PC-3 (cell line): ENCODE data around the gene EIF4E. TPM values are rescaled to one million over a fixed set of nuclear protein-coding genes. Genes with fewer than 3 reads are reported as not detected.
"Not testable (repeated sequence)": the region's sequence is repeated elsewhere in the genome, so short reads cannot be mapped to it uniquely, and the experiment has no call there.

ENCODE experiments used
- ATAC-seq: fragments of 200-7000 bp; cut with Tn5 transposase; 2 replicates; pipeline ENCODE4 v1.9.1; 2020; ENCODE audit warnings: mild to moderate bottlenecking, moderate library complexity
- BruUV-seq: library from RNA; stranded (reverse); fragments of 400-500 nt; replicated peaks from 2 replicates; lab custom pipeline; 2021; lab: Mats Ljungman, UMichigan
- CTCF ChIA-PET: fragments of 300-600 bp; sonication (Branson Sonifier 250); formaldehyde crosslinking; loops from one replicate; lab custom pipeline; 2022; ENCODE audit warnings: antibody characterized with exemption; lab: Charles Lee
- POLR2A ChIA-PET: fragments of 300-600 bp; sonication (Branson Sonifier 250); formaldehyde crosslinking; loops from one replicate; lab custom pipeline; 2022; ENCODE audit warnings: antibody characterized with exemption; ENCODE audit not compliant: unreplicated experiment; lab: Charles Lee
- DNase-seq: peaks from one replicate; pipeline ENCODE4 v3.0.0-alpha.2; 2015
- H2AFZ ChIP-seq: fragments of 300-600 bp; sonication (generic); 2 replicates; pipeline ENCODE4 v1.6.0; 2016; ENCODE audit warnings: antibody characterized with exemption, low read length
- H3F3A ChIP-seq: fragments of 300-600 bp; sonication (generic); one replicate; pipeline ENCODE4 v1.6.0; 2017; ENCODE audit warnings: antibody characterized with exemption, low read length, control low read depth, mild to moderate bottlenecking; ENCODE audit not compliant: unreplicated experiment
- H3K27ac ChIP-seq: fragments of 300-600 bp; sonication (generic); 2 replicates; pipeline ENCODE4 v1.5.1; 2016; ENCODE audit warnings: mild to moderate bottlenecking, low read length
- H3K27me3 ChIP-seq: fragments of 300-600 bp; sonication (generic); 2 replicates; pipeline ENCODE4 v1.6.1; 2016; ENCODE audit warnings: low read length, mixed read lengths
- H3K36me3 ChIP-seq: fragments of 300-600 bp; sonication (generic); 2 replicates; pipeline ENCODE4 v1.6.1; 2016; ENCODE audit warnings: low read depth, mixed run types, low read length, mixed read lengths
- H3K4me1 ChIP-seq: fragments of 300-600 bp; sonication (generic); 2 replicates; pipeline ENCODE4 v1.5.1; 2016; ENCODE audit warnings: low read length; ENCODE audit not compliant: insufficient read depth
- H3K4me2 ChIP-seq: fragments of 300-600 bp; sonication (generic); 2 replicates; pipeline ENCODE4 v1.6.0; 2016; ENCODE audit warnings: low read length
- H3K4me3 ChIP-seq: fragments of 300-600 bp; sonication (generic); 2 replicates; pipeline ENCODE4 v1.5.1; 2016; ENCODE audit warnings: mild to moderate bottlenecking, low read length, mixed read lengths
- H3K79me2 ChIP-seq: fragments of 300-600 bp; sonication (generic); 2 replicates; pipeline ENCODE4 v1.6.1; 2017; ENCODE audit warnings: low read length, mixed read lengths
- H3K9ac ChIP-seq: fragments of 300-600 bp; sonication (generic); 2 replicates; pipeline ENCODE4 v1.6.0; 2016; ENCODE audit warnings: mild to moderate bottlenecking, low read length
- H3K9me2 ChIP-seq: fragments of 300-600 bp; sonication (generic); replicated peaks from 2 replicates; pipeline ENCODE4 v1.6.1; 2016; ENCODE audit warnings: mixed run types, low read length, mixed read lengths
- H3K9me3 ChIP-seq: fragments of 300-600 bp; sonication (generic); 2 replicates; pipeline ENCODE4 v1.6.1; 2016; ENCODE audit warnings: low read length, mixed read lengths
- H4K20me1 ChIP-seq: fragments of 300-600 bp; sonication (generic); 2 replicates; pipeline ENCODE4 v1.6.1; 2016; ENCODE audit warnings: low read length, mixed read lengths
- CTCF ChIP-seq: fragments of 300-600 bp; sonication (generic); conservative IDR thresholded peaks from 2 replicates; pipeline ENCODE4 v1.5.1; 2017; ENCODE audit warnings: antibody characterized with exemption, low read depth, mild to moderate bottlenecking, low read length
- EZH2 ChIP-seq: fragments of 300-600 bp; sonication (generic); IDR thresholded peaks from one replicate; pipeline ENCODE4 v1.6.1; 2017; ENCODE audit warnings: antibody characterized with exemption, mild to moderate bottlenecking, low read length; ENCODE audit not compliant: unreplicated experiment
- EZH2phosphoT487 ChIP-seq: fragments of 300-600 bp; sonication (generic); IDR thresholded peaks from 2 replicates; pipeline ENCODE4 v1.6.1; 2018; ENCODE audit warnings: mild to moderate bottlenecking, antibody characterized with exemption, low read length, borderline replicate concordance
- intact Hi-C: fragments of 100-400 bp; cut with micrococcal nuclease; formaldehyde crosslinking; loops from 2 replicates; pipeline ENCODE4 v1.9.0; 2023
- total RNA-seq: library from RNA; depleted of rRNA; stranded (reverse); fragments of >200 nt; gene quantifications from 2 replicates; pipeline ENCODE4 v1.2.3, GENCODE V29; 2014

Gene EIF4E
- total RNA-seq, 1 experiment from 2014 or later = 134 TPM

GRCh38 chr4:98890702-98891455 is 38.1 kb downstream of the EIF4E start:
- Histone ChIP-seq H3K9me2 (no peaks in the 10 kb centered on the region), H3K4me2 (no peak overlapping the region), H3K4me1 (no peaks in the 10 kb centered on the region), H3K27me3 (no peaks in the 10 kb centered on the region), H2AFZ (no peak overlapping the region), H4K20me1 (0 out of 2 replicates have a peak, but pooled peaks cover 5% of the 10 kb centered on the region), H3K9ac (no peak overlapping the region), H3K27ac (no peak overlapping the region), H3F3A (no peaks in the 10 kb centered on the region), H3K4me3 (no peak overlapping the region), H3K79me2 (peaks cover 46% of the 10 kb centered on the region), H3K9me3 (no peaks in the 10 kb centered on the region), H3K36me3 (peaks cover 58% of the 10 kb centered on the region)
- ChIA-PET CTCF (no interaction called here), POLR2A (no interaction called here)
- BruUV-seq = no TSS peak
- ATAC-seq = no peak
- TF ChIP-seq EZH2 (no peak), EZH2phosphoT487 (no peak), CTCF (no peak)
- no peak for DNase-seq
- intact Hi-C loops = no loop called here

- ChIA-PET POLR2A (no interaction called here), CTCF (no interaction called here)
- BruUV-seq = no TSS peak
- DNase-seq (no peak), ATAC-seq (no peak)
- peaks cover 59% of the 10 kb centered on the region for H3K36me3 ChIP-seq
- H3K27ac ChIP-seq = no peak overlapping the region
- H3K4me1 ChIP-seq = no peaks in the 10 kb centered on the region
- no peak overlapping the region for H2AFZ ChIP-seq
- no peaks in the 10 kb centered on the region for H3K27me3 ChIP-seq
- H3F3A ChIP-seq = no peaks in the 10 kb centered on the region
- no peak overlapping the region for H3K4me2 ChIP-seq
- H3K79me2 ChIP-seq = peaks cover 22% of the 10 kb centered on the region
- no peak overlapping the region for H3K4me3 ChIP-seq
- no peak overlapping the region for H3K9ac ChIP-seq
- no peak for TF ChIP-seq EZH2
- no peak for TF ChIP-seq EZH2phosphoT487
- TF ChIP-seq CTCF = no peak
- H4K20me1 ChIP-seq = 0 out of 2 replicates have a peak, but pooled peaks cover 5% of the 10 kb centered on the region
- H3K9me2 ChIP-seq = no peaks in the 10 kb centered on the region
- intact Hi-C loops = no loop called here
- no peaks in the 10 kb centered on the region for H3K9me3 ChIP-seq
Observed at GRCh38 chr4:98887145-98887544, 41.8 kb downstream of the EIF4E start.

GRCh38 chr4:98886382-98886781 is 42.6 kb downstream of the EIF4E start:
- ATAC-seq, H2AFZ ChIP-seq, H4K20me1 ChIP-seq, H3K9ac ChIP-seq, H3K9me2 ChIP-seq, intact Hi-C loops, H3F3A ChIP-seq, H3K27me3 ChIP-seq, BruUV-seq, H3K4me2 ChIP-seq, H3K9me3 ChIP-seq, H3K27ac ChIP-seq, POLR2A ChIA-PET, H3K4me3 ChIP-seq, CTCF ChIA-PET, H3K4me1 ChIP-seq, DNase-seq: not testable (repeated sequence)
- Histone ChIP-seq H3K36me3 (peaks cover 54% of the 10 kb centered on the region), H3K79me2 (peaks cover 16% of the 10 kb centered on the region)

- H2AFZ ChIP-seq, H3K4me3 ChIP-seq, H4K20me1 ChIP-seq, POLR2A ChIA-PET, H3K9me2 ChIP-seq, H3K4me1 ChIP-seq, H3K27ac ChIP-seq, H3K9ac ChIP-seq, H3K27me3 ChIP-seq, H3K79me2 ChIP-seq, H3K4me2 ChIP-seq, DNase-seq, H3F3A ChIP-seq, intact Hi-C loops, H3K9me3 ChIP-seq, ATAC-seq, BruUV-seq, CTCF ChIA-PET: not testable (repeated sequence)
- peaks cover 16% of the 10 kb centered on the region for H3K36me3 ChIP-seq
Observed at GRCh38 chr4:98880884-98881283, 48.0 kb downstream of the EIF4E start.
